ENCODE data around the gene OR5K4. TPM values are rescaled to one million over a fixed set of nuclear protein-coding genes. Genes with fewer than 3 reads are reported as not detected.

OR5K4 gene
- total RNA-seq, 1 donor from 2014 or later = not detected

DNA sequence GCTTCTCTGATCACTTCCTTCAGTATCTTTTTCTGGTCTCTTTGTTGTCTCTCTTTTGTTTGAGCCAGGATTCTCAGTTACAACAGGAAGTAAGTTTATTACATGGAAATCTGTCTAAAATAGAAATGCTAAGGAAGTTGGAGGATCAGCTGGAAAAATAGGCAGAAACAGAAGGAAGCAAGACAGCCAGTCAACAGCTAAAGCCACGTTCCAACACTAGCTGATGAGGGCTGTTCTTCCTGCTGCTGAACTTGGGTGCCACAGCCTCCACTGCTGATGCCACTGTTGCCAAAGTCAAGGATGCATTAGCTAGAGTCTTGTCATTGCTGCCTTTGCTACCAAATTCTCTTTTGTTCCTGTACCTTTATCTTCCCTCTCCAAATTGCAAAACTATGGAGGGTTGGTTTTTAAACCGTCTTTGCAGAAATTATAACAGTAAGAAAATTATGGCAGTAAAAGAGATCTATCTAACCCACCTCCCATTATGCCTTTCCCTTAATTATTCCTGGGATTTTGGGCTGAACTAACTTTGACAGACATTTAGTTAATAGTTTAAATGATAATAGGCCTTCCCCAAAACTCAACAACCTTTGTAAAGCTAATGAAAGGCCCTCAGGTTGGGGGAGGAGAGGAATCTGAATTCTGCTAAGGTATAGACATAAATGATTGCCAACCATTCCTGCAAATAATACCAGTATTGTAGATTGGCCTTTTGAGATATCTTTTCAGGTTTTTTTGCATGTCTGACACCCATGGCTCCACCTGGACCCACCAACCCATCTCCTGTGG lies 27.4 kb upstream of the OR5K4 start:
- H3K27ac ChIP-seq = no peak overlapping the region
- no peaks in the 10 kb centered on the region for H3K36me3 ChIP-seq
- no peaks in the 10 kb centered on the region for H3K9me3 ChIP-seq
- H3K4me1 ChIP-seq = no peaks in the 10 kb centered on the region
- TF ChIP-seq, protein P1, sequence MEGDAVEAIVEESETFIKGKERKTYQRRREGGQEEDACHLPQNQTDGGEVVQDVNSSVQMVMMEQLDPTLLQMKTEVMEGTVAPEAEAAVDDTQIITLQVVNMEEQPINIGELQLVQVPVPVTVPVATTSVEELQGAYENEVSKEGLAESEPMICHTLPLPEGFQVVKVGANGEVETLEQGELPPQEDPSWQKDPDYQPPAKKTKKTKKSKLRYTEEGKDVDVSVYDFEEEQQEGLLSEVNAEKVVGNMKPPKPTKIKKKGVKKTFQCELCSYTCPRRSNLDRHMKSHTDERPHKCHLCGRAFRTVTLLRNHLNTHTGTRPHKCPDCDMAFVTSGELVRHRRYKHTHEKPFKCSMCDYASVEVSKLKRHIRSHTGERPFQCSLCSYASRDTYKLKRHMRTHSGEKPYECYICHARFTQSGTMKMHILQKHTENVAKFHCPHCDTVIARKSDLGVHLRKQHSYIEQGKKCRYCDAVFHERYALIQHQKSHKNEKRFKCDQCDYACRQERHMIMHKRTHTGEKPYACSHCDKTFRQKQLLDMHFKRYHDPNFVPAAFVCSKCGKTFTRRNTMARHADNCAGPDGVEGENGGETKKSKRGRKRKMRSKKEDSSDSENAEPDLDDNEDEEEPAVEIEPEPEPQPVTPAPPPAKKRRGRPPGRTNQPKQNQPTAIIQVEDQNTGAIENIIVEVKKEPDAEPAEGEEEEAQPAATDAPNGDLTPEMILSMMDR (IDR thresholded peaks at IDR 0.05) = no peak
- intact Hi-C loops (cut with DNase I) = loop anchor here (5.0 kb wide), 1 partner anchor 284 kb away; no protein-coding TSS in a partner anchor
- no peak overlapping the region for H3K4me3 ChIP-seq
- DNase-seq (ENCODE audit: low spot score in 2 of 2) = no peak
- no peaks in the 10 kb centered on the region for H3K27me3 ChIP-seq

DNA sequence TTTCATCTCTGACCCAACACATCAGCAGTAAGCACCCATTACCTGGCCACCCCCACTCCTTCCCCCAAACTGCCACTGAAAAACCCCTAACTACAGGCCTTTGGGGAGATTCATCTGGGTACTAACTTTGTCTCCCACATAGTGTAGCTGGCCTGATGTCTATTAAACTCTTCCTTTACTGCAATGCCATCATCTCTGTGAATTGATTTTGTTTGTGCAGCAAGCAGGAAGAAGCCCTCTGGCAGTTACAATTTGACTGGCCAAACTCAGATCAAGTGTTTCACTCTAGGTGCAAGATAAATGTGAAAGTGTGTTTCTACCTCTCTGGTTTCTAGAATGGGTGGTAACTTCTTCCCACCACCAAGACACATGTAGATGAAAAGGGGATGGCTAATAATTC lies 26.7 kb upstream of the OR5K4 start:
- Histone ChIP-seq H3K4me3 (no peak overlapping the region), H3K27me3 (no peaks in the 10 kb centered on the region), H3K36me3 (no peaks in the 10 kb centered on the region), H3K27ac (no peak overlapping the region), H3K4me1 (no peaks in the 10 kb centered on the region), H3K9me3 (no peaks in the 10 kb centered on the region)
- intact Hi-C loops (cut with DNase I) = loop anchor here (5.0 kb wide), 1 partner anchor 285 kb away; no protein-coding TSS in a partner anchor
- TF ChIP-seq, protein P1 (IDR thresholded peaks at IDR 0.05) = no peak
- DNase-seq (ENCODE audit: low spot score in 2 of 2) = no peak

DNA sequence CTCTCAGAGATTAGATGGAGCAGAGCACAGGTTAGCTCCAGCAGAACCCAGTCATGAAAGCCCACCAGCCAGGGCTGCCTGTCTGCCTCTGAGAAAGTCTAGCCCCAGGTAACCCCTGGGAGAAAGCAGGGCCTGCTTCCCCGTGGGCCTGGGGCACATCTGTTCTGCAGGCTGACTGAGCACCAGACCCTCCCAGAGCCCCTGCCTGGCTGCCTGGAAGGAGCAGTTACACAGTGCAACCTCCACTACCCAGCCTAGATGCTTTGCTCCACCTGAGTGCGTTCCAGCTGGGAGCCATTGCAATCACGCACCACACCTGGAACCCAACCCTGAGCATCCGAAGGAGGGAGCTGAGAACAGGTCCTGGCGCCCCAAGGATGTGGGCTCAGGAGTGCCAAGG lies 24.7 kb upstream of the OR5K4 start:
- Histone ChIP-seq H3K27ac (no peak overlapping the region), H3K4me3 (no peak overlapping the region), H3K9me3 (no peaks in the 10 kb centered on the region), H3K4me1 (no peaks in the 10 kb centered on the region), H3K27me3 (no peaks in the 10 kb centered on the region), H3K36me3 (no peaks in the 10 kb centered on the region)
- intact Hi-C loops (cut with DNase I) = loop anchor here (5.0 kb wide), 1 partner anchor 287 kb away; no protein-coding TSS in a partner anchor
- TF ChIP-seq, protein P1 (IDR thresholded peaks at IDR 0.05) = no peak
- no peak for DNase-seq (ENCODE audit: low spot score in 2 of 2)

DNA sequence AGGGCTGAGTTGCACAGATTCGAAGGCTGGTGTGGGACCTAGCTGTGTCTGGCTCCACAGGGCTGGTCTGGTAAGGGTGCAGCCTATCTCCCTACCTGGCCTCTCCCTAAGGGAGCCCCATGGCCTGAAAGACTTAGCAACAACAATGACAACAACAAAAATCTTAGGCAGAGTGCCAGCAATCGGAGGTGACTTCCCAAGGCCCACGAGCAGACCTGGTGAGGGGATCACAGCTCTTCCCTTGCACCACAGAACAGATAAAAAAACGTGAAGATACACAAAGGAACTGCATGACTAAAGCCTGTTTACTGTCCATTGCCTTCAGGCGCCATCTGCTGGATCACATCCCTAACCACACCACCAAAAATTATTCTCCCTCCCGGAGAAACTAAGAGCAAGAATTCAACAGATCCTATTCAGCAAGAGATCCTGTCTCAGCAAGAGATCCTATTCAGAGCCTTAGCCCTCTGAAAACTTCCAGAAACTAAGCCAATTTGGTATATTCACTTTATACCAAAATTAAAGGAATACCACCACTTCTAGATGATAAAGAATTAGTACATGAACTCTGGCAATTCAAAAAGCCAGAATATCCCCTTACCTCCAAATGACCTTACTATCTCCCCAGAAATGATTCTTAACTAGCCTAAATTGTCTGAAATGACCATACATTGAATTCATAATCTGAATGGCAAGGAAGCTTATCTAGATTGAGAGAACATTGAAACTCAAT lies 24.1 kb upstream of the OR5K4 start:
- no peak for DNase-seq (ENCODE audit: low spot score in 2 of 2)
- intact Hi-C loops (cut with DNase I) = loop anchor here (5.0 kb wide), 1 partner anchor 287 kb away; no protein-coding TSS in a partner anchor

DNA sequence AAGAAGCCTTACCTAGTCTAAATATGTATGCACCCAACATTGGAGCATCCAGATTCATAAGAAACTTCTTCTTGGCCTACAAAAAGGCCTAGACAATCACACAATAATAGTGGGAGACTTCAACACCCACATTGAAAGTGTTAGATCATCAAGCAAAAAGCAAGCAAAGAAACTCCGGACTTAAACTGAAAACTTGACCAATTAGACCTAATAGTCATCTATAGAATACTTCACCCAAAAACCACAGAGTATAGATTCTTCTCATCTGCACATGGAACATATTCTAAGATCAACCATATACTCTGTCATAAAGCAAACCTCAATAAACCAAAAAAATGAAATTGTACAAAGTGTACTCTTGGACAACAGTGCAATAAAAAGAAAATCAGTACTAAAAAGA lies 22.3 kb upstream of the OR5K4 start:
- H3K27me3 ChIP-seq = no peaks in the 10 kb centered on the region
- no peak overlapping the region for H3K4me3 ChIP-seq
- H3K4me1 ChIP-seq = no peaks in the 10 kb centered on the region
- intact Hi-C loops (cut with DNase I) = no loop called here
- no peaks in the 10 kb centered on the region for H3K9me3 ChIP-seq
- DNase-seq (ENCODE audit: low spot score in 2 of 2) = no peak
- TF ChIP-seq, protein P1 (IDR thresholded peaks at IDR 0.05) = no peak
- no peaks in the 10 kb centered on the region for H3K36me3 ChIP-seq
- no peak overlapping the region for H3K27ac ChIP-seq

More for the DNA sequence above, 24.1 kb upstream of the OR5K4 start:
- TF ChIP-seq, protein P1 (IDR thresholded peaks at IDR 0.05) = peak in 2 of 3 experiments; percentile 32 to 40
- Histone ChIP-seq H3K27me3 (no peaks in the 10 kb centered on the region), H3K27ac (no peak overlapping the region), H3K4me3 (no peak overlapping the region), H3K9me3 (no peaks in the 10 kb centered on the region), H3K4me1 (no peaks in the 10 kb centered on the region), H3K36me3 (no peaks in the 10 kb centered on the region)

All from ascending aorta (tissue), 2 donors.